ENCODE results near the gene ZNF346. TPM values are rescaled to one million over a fixed set of nuclear protein-coding genes. Genes with fewer than 3 reads are reported as not detected.

The ZNF346 gene
- total and polyA plus RNA-seq, 10 of the 15 experiments (the other 5 are each of a cell fraction or from before 2014, with no cell fraction given) = 6.5 to 30.2 (median 24.0) TPM

DNA sequence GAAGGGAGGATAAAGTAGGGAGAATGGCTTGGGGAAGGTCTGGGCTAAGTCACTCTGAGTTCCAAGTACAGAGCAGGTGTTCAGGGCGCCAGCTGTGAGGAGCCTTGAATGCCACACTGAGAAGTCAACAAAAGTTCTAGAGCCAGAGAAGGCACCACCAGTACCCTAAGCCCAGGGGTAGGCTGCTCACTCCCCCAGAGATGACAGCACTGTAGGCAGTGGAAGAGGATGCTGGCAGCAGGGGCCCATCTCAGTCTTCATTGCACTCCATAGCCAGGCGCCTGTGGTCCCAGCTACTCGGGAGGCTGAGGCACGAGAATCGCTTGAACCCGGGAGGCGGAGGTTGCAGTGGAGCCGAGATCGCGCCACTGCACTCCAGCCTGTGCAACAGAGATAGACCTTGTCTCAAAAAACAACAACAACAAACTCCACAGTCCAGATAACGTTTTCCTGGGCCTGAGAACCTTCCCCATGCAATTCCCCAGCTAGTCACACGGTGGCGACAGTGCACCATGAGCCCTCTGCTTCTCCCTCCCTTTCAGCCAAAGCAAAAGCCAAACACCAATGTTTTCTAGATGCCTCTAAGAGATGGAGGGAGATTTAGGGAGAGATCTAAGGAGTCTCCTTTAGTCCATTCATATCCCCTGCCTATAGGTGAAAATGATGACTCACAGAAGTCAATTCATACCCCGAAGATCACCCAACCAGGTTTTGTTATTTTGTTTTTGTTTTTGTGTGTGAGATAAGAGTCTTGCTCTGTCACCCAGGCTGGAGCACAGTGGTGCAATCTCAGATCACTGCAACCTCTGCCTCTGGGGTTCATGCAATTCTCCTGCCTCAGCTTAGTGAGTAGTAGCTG, 91.3 kb downstream of the ZNF346 start:
- ATAC-seq (peak; percentile 81), FAIRE-seq (peak; percentile 97), DNase-seq (ENCODE audit: low read depth, low spot score) (peak; percentile 55)
- no TSS peak for BruUV-seq (replicated peaks)
- Histone ChIP-seq H3K27me3 (replicated peaks in 1 of 2; ENCODE audit: control insufficient read depth in 2 of 2, insufficient read depth in 2 of 2, low read length in 1 of 2) (no peaks in the 10 kb centered on the region), H3K4me2 (ENCODE audit: control insufficient read depth, insufficient read depth) (no peak overlapping the region; the same call in 1 of the 2 replicates), H3K27ac (ENCODE audit: control insufficient read depth, insufficient read depth) (no peak overlapping the region), H2AFZ (ENCODE audit: control insufficient read depth, low read depth, low read length) (peak overlapping the region; percentile 83), H4K20me1 (ENCODE audit: control insufficient read depth, insufficient read depth) (no peaks in the 10 kb centered on the region), H3K36me3 (ENCODE audit: control insufficient read depth in 2 of 2, insufficient read depth in 2 of 2, low read length in 1 of 2) (no peaks in the 10 kb centered on the region), H3K9me3 (replicated peaks; ENCODE audit: control insufficient read depth, insufficient read depth, low read length) (no peaks in the 10 kb centered on the region), H3K9ac (ENCODE audit: control insufficient read depth, insufficient read depth, low read length) (no peak overlapping the region), H3K79me2 (ENCODE audit: control insufficient read depth, insufficient read depth, low read length) (no peaks in the 10 kb centered on the region), H3K4me1 (ENCODE audit: control insufficient read depth, insufficient read depth, low read length) (peaks cover 3% of the 10 kb centered on the region; the same call in 1 of the 2 replicates), H3K4me3 (no peak overlapping the region)
- intact Hi-C loops (cut with micrococcal nuclease; ENCODE audit: unreplicated experiment) (loop anchor here (2.0 to 10.0 kb wide), 7 partner anchors 124 to 453 kb away; partner anchors contain the start of genes DOK3, PRELID1 and RAB24), in situ Hi-C loops (cut with MboI) (loop anchor here (5.0 kb wide), 1 partner anchor 461 kb away; no protein-coding TSS in a partner anchor)
- 15% methylated on average over 14 of the region's 14 CpGs for WGBS (ENCODE audit: insufficient coverage, insufficient replicate concordance, low lambda C conversion rate, missing lambda C conversion rate)
- CTCF ChIA-PET = interaction anchor here (0.6 to 8.0 kb wide), 65 partner anchors 8 to 455 kb away, joined by 3 to 159 read pairs (median 4); partner anchors contain the start of genes FGFR4, PRELID1 and RAB24
- SMC1A ChIA-PET (ENCODE audit: uncharacterized antibody, unreplicated experiment) = interaction anchor here (0.6 to 6.6 kb wide), 31 partner anchors 11 to 453 kb away, joined by 3 to 70 read pairs (median 5); no protein-coding TSS in a partner anchor
- POLR2A ChIA-PET = interaction anchor here (0.6 to 1.7 kb wide), 4 partner anchors 20 to 188 kb away, joined by 3 to 4 read pairs (median 4); partner anchors contain the start of gene NSD1
- RAD21 ChIA-PET (ENCODE audit: unreplicated experiment) = interaction anchor here (0.5 to 5.8 kb wide), 29 partner anchors 10 to 724 kb away, joined by 3 to 77 read pairs (median 5); no protein-coding TSS in a partner anchor
- TF ChIP-seq MXI1 (IDR thresholded peaks at IDR 0.05; ENCODE audit: low read depth, low read length) (no peak), JUNB (IDR thresholded peaks at IDR 0.05) (no peak), GABPA (IDR thresholded peaks at IDR 0.05; ENCODE audit: low read depth) (no peak), POLR2AphosphoS5 (IDR thresholded peaks at IDR 0.05; ENCODE audit: low read length) (no peak), RELA (IDR thresholded peaks at IDR 0.05; ENCODE audit: borderline replicate concordance, partially characterized antibody) (peak; percentile 48), SMC3 (IDR thresholded peaks at IDR 0.05; ENCODE audit: borderline replicate concordance, low read length) (peak; percentile 94), WRNIP1 (IDR thresholded peaks at IDR 0.05; ENCODE audit: borderline replicate concordance, low read depth, low read length) (peak; percentile 87; the same call in 1 of the 2 replicates), RAD21 (IDR thresholded peaks at IDR 0.05; ENCODE audit: insufficient read depth, low read depth, low read length) (peak; percentile 100), RELB (IDR thresholded peaks at IDR 0.05; ENCODE audit: low read depth) (0 out of 2 replicates have a peak, but pooled peaks have one; percentile 16)
- TF ChIP-seq, protein P1, sequence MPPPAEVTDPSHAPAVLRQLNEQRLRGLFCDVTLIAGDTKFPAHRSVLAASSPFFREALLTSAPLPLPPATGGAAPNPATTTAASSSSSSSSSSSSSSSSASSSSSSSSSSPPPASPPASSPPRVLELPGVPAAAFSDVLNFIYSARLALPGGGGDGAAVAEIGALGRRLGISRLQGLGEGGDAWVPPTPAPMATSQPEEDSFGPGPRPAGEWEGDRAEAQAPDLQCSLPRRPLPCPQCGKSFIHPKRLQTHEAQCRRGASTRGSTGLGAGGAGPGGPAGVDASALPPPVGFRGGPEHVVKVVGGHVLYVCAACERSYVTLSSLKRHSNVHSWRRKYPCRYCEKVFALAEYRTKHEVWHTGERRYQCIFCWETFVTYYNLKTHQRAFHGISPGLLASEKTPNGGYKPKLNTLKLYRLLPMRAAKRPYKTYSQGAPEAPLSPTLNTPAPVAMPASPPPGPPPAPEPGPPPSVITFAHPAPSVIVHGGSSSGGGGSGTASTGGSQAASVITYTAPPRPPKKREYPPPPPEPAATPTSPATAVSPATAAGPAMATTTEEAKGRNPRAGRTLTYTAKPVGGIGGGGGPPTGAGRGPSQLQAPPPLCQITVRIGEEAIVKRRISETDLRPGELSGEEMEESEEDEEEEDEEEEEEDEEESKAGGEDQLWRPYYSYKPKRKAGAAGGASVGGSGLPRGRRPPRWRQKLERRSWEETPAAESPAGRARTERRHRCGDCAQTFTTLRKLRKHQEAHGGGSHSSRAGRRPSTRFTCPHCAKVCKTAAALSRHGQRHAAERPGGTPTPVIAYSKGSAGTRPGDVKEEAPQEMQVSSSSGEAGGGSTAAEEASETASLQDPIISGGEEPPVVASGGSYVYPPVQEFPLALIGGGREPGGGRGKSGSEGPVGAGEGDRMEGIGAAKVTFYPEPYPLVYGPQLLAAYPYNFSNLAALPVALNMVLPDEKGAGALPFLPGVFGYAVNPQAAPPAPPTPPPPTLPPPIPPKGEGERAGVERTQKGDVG (CRISPR knock-in tag; IDR thresholded peaks at IDR 0.05) = no peak
- TF ChIP-seq, protein P2, sequence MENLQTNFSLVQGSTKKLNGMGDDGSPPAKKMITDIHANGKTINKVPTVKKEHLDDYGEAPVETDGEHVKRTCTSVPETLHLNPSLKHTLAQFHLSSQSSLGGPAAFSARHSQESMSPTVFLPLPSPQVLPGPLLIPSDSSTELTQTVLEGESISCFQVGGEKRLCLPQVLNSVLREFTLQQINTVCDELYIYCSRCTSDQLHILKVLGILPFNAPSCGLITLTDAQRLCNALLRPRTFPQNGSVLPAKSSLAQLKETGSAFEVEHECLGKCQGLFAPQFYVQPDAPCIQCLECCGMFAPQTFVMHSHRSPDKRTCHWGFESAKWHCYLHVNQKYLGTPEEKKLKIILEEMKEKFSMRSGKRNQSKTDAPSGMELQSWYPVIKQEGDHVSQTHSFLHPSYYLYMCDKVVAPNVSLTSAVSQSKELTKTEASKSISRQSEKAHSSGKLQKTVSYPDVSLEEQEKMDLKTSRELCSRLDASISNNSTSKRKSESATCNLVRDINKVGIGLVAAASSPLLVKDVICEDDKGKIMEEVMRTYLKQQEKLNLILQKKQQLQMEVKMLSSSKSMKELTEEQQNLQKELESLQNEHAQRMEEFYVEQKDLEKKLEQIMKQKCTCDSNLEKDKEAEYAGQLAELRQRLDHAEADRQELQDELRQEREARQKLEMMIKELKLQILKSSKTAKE (IDR thresholded peaks at IDR 0.05; ENCODE audit: low read depth, poor library complexity, severe bottlenecking) = peak; percentile 20
